Stimulated activated naive CD4-positive, alpha-beta T cell (primary cell): ENCODE results near the gene SLIT1.

Experiments used
- DNase-seq, 6 experiments: peaks; one replicate each; lab custom pipeline; 2025; lab: John Stamatoyannopoulos, UW

The SLIT1 gene

GRCh38 chr10:97063271-97063982 lies 122.3 kb downstream of the SLIT1 start:
- DNase-seq, result no peak

DNA sequence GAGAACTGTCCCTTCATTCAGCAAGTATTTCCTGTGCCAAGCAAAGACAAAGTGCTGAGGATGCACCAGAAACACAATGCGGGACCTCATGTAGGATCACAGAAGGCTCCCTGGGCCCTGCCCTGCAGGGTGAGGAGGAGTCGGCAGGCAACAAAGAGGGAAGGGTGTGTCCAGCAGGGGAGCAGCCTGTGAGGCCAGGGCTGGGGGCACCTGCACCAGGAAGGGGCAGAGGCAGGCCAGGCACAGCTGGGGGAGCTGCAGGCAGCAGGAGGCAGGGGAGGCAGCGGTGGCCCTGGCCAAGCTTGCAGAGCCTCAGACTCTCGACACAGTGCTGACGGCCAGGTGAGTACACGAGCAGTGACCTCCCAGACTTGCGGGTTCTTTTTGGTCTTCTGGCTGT lies 123.3 kb downstream of the SLIT1 start:
- DNase-seq, result no peak

- no peak for DNase-seq
Measured at GRCh38 chr10:97062046-97062445, 123.7 kb downstream of the SLIT1 start.

GRCh38 chr10:97061423-97061822 lies 124.3 kb downstream of the SLIT1 start:
- DNase-seq, result no peak

DNA sequence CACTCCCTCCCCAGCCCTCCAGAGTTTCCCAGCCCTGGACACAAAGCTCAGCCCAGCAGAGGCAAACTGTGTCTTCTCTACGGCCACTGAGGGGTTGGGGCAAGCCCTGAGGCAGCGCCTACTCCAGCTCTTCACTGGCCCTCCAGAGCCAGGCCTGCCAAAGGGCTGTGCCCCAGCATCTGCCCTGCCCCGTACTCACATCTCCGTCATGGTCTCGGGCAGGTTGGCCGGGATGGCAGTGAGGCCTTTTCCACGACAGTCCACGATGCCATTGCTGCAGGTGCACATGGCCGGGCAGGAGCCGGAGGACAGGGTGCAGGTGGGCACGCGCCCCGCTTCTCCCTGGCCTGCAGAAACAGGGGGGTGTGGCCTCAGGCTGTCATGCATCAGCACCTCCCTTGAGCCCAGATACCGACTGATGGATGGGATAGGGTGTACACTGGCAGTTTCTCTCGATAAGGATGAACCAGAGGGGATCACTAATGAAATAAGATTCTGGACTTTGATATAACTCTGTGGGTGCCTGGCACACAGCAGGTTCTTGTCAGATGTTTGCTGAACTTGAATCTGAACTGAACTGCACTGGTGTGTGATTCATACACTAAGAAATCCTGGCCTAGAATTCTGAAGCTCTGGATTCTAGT lies 125.2 kb downstream of the SLIT1 start:
- DNase-seq, result no peak

DNA sequence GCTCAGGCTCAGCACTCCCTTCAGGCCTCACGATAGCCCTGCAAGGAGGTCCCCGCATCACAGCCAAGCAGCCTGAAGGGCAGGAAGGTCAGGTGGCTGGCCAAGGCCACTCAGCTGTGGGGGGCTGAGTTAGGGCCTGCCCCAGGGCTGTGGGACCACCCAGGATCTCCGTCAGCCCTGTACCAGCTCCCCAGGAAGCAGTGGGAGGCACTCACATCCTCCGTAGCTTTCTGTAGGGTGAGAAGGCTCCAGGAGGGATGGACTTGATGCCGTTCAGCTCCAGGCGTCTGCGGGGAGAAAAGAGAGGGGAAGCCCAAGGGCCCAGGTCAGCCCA lies 125.9 kb downstream of the SLIT1 start:
- no peak for DNase-seq

DNA sequence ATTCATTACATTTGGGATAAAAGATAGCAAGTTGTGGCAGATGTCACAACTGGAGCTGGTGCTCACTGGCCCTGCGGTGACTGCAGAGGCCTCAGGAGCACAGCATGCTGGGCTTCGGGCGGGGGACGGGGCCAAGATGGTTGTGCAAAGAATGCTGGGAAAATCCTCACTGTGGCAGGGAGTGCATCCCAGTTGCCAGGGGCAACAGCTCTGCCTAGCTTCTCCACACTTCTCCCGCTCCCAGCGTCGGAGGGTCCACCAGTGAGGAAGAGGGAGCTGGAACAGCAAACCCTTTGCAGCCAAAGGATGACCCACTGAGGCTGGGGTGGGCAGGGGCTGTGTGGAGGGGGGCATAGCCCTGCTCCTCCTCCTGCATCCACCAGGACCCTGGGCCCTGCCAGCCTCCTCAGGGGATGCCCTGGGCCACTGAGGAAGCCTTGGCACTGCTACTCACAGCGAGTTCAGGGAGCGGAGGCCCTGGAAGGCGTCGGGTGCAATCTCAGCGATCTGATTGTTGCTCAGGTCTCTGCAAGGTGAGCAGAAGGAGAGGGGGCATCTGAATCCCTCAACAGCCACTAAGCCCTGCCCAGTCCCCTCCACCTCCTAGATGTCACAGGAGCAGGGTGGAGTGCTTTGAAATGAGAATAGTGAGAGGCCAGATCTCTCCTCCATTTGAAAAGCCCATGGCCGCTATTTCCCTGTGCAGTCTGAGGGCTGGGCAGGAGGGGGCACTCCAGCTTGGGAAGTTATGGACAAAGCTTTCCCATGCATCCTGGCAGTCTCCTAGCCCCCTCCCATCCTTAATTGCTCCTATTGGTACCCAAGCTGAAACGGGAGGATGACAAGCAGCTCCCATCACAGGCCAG lies 126.5 kb downstream of the SLIT1 start:
- no peak for DNase-seq

DNA sequence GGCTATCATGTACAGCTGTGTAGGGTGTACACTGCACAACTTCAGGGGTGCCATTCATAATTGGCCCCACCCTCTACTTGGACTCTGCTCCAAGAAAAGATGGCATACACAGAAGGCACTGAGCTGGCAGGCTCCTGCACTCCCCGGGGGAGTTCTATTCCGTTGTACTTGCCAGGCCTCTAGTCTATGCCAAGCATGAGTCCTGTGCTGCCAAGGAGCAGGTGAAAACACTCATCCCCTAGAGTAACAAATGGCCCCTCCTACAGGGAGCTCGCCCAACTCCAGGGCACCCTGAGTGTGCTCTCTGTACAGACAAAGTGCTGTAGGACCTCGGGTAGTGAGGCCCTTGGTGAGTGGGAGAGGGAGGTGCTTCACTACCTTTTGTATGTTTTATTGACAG lies 127.2 kb downstream of the SLIT1 start:
- no peak for DNase-seq

GRCh38 chr10:97057491-97058235 lies 128.1 kb downstream of the SLIT1 start:
- no peak for DNase-seq

DNA sequence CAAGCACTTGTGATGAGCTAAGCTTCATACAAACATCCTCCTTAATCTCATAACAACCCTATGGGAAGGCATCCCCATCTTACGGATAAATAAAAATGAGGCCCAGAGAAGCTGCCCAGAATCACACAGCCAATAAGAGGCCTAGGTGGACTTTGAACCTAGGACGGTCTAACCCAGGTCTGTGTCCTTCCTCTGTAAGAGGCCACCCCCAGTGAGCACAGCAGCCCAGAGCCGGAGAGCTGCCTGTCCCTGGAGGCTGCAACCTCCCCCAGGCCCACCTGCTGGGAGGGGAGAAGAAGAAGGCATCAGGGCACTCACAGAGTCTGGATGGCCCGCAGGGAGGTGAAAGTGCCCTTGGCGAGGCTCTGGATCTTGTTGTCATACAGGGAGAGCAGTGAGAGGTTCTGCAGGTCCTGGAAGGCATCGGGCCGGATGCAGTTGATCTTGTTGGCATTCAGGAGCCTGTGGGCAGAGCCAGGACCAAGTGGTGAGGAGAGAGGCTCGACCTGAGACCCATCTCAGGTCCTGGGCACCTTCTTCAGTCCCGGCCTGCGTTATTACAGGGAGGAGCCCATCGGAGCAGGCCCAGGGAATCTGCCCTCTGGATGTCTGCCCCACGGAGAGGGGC lies 129.6 kb downstream of the SLIT1 start:
- DNase-seq, result no peak

DNA sequence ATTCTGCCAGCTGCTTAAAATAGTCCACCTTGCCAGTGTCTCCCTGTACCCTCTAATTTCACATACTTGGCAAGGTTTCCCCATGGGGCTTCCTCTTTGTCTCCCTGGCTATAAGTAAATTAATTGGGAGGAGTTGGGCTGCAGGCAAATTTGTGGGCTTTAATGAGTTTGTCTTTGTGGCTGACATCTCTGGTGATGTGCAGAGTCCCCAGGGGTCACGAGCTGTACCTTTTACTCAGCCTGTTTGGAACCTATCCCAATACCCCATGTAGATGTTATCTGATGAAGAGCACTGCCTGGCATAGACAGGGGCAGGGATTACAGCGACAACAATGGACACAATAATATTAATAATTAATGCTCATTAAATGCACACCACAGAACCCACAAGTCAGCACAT lies 132.5 kb downstream of the SLIT1 start:
- DNase-seq, result no peak

DNA sequence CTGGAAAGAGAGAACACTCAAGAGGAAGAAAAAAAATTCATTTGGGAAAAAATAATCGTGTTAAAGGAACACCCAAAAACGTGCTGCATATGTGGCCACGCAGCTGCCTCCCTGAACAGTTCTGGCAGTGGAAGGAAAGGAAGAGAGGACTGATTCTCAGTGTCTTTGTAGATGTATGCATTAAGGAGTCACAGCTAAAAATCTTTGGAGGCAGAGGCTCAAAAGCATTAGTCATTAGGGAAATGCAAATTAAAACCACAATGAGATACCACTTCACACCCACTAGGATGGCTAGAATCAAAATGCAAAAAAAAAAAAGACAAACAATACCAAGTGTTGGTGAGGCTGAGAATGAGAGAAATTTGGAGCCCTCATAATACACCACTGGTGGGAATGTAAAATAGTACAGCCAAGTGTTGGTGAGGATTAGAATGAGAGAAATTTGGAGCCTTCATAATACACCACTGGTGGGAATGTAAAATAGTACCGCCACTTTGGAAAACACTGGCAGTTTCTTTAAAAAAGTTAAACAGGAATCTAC lies 134.7 kb downstream of the SLIT1 start:
- DNase-seq, result no peak

DNA sequence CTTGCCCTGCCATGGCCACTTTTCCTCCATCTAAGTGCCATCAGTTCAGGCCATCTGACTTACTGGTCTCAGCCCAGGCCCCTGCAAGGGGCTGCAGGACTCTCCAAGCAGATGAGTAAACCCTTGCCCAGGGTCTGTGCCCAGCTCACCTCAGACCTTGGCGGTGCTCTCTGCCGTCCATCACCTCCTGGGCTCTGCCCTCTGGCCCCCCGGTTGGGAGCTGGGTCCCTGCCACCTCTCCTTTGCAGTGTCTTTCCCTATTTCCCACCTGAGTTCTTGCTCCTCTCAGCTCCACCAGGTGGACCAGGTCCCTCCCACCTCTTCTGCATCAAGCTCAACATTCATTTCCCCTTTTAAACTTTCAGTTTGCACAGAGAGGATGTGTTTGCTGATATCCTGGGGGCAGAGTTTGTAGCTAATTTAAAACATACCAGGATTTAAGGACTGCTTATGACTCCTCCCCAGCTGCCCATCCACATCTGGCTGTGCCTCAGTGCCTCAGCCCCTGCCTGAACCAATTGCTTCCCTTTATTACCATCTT lies 135.5 kb downstream of the SLIT1 start:
- no peak for DNase-seq

DNA sequence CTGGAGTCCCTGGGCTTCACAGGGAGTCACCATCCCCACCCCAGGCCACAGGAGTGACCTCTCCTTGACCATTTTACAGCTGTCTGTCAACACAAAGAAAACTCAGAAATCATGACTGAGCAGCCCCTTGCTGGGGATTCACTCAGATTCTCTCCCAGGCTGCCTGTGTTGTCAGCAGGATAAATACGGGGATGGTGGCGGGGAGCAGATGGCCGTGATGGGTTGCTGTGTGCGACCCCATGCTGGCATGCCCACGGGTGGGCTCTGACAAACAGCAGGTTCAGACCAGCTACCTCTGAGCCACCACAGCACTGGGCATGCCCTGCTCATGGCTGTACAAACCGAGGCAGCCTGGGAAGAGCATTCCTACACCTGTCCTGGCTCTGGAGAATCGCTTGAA lies 136.1 kb downstream of the SLIT1 start:
- no peak for DNase-seq

DNA sequence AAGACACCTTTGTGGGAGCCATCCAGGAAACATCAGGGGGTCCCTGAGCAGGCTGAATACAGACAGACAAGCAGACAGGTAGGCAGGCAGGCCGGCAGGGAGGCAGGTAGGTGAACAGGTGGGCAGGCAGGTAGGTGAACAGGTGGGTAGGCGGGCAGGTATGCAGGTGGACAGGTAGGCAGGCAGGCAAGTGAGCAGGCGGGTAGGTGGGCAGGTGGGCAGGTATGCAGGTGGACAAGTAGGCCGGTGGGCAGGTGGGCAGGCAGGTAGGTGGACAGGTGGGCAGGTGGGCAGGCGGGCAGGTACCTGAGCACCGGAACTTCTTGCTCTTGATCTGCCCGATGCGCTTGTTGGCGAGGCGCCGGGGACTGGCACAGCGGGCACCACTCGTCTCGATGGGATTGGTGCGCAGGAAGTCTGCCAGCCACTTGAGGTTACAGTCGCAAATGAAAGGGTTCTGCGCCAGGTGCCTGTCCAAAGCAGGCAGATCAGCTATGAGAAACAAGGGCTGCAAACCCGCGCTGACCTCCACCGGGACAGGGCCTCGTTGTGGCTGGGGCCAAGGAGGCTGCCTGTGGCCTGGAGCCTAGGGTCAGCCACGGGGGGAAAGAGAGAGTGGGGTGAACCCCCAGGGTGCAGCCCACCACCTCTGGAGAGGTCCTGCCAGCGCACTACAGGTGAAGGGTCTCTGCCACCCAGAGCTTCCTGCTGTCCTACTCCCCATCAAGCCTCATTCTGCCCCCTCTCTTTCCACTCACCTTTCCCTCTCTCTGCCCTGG lies 136.9 kb downstream of the SLIT1 start:
- DNase-seq, result no peak

GRCh38 chr10:97047788-97048187 lies 138.0 kb downstream of the SLIT1 start:
- no peak for DNase-seq

DNA sequence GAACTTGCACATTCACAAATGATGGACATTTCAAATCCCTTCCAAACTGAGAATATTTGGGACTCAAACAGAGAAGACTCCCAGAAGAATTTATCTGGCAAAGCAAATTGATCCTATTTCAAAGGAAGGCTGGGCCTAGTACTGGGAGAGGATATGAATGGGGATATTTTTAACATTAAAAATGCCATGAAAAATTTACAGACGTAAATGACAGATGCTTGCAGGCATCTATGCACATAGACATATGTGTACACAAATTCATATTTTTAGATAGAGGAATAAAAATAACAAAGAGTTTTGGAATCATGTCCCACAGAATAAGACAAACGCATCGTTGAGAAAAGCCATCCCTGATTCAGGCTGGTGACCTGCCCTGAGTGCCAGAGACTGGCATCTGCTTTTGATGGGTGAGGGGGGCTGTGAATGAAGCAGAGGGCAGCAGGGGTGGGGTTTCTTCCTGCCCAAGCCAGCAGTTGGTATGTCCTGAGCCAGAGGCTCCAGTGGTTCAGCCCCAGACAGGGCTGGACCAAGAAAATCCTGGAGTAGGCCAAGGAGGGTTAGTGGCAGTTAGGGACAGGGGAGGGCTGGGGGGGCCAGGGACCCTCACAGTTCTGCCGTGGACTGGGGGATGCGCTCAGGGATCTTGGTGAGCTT lies 138.5 kb downstream of the SLIT1 start:
- DNase-seq, result no peak

DNA sequence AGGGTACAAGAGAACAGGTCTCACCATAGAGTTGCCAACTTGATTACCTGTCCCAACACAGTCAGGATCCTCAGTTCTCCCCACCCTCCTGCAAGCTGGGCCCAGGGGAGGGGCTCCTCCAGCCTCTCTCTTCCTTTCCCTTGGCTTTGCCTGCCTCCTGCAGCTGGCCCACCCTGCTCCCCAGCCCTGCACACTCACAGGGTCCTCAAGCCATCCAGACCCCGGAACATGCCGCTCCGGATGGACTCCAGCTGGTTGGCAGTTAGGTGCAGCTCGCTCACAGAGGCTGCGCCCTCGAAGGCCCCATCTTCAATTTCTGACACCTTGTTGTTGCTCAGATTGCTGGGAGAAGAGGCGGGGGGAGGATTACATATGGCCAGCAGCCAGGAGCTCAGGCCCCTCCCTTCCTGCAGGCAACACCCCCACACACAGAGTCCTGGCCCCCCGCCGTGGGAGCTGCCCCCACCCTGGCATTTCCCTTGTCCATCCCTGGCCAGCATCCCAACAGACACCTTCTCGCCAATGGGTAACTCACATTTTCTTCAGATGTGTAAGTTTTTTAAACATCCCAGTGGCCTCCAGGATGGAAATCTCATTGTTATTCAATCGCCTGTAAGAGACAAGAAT lies 139.2 kb downstream of the SLIT1 start:
- no peak for DNase-seq

DNA sequence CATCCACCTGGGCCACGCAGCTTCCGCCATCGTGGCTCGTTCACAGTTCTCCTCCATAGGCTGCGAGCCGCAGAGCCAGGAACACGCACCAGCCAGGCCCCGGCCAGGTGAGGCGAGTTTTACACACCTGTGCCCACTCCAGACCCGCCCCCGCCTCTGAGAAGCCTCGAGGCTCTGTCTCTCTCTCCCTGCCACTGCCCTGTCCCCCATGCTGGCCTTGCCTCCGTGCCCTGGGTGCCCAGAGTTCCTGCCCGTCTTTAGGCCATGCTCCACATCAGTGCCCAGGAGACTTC lies 142.2 kb downstream of the SLIT1 start:
- no peak for DNase-seq
